PFSK-1 (cell line): Measurements from ENCODE around the gene SLC43A2.

Experiments used
- POLR2AphosphoS5 ChIP-seq: IDR thresholded peaks from 2 replicates; pipeline ENCODE4 v1.6.1; 2012; ENCODE audit warnings: low read depth, mild to moderate bottlenecking, control low read depth, low read length, moderate library complexity
- TAF1 ChIP-seq: IDR thresholded peaks from 2 replicates; pipeline ENCODE4 v1.6.1; 2012; ENCODE audit warnings: low read length, control low read depth, borderline replicate concordance; ENCODE audit not compliant: insufficient read depth
- TF ChIP-seq, protein P1 (sequence below), 2 experiments: IDR thresholded peaks; 2 replicates each; pipeline versions ENCODE4 v1.6.1 to v1.8.0; 2011 to 2012; ENCODE audit warnings: low read depth in 2 of 2, low read length in 2 of 2, control low read depth in 1 of 2, inconsistent platforms in 1 of 2, mild to moderate bottlenecking in 1 of 2, moderate library complexity in 1 of 2; ENCODE audit not compliant: insufficient read depth in 1 of 2

DNA sequence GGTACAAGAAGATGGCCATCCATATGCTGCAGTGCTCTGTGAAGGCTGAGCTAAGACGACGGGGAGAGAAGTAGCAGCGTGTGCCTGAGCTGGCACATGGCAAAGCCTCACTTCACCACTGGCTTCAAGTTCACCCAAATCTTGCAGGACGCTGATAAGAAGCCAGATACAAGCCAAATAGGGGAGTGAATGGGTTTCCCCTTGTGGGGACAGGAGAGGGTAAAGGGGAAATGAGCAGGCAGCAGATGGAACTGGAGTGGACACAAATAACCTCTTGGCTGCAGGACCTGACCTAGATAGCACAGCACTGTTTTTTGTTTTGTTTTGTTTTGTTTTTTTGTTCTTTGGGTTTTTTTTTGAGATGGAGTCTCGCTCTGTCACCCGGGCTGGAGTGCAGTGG is 45.1 kb downstream of the SLC43A2 start:
- no peak for TF ChIP-seq TAF1
- no peak for TF ChIP-seq POLR2AphosphoS5
- TF ChIP-seq, protein P1, sequence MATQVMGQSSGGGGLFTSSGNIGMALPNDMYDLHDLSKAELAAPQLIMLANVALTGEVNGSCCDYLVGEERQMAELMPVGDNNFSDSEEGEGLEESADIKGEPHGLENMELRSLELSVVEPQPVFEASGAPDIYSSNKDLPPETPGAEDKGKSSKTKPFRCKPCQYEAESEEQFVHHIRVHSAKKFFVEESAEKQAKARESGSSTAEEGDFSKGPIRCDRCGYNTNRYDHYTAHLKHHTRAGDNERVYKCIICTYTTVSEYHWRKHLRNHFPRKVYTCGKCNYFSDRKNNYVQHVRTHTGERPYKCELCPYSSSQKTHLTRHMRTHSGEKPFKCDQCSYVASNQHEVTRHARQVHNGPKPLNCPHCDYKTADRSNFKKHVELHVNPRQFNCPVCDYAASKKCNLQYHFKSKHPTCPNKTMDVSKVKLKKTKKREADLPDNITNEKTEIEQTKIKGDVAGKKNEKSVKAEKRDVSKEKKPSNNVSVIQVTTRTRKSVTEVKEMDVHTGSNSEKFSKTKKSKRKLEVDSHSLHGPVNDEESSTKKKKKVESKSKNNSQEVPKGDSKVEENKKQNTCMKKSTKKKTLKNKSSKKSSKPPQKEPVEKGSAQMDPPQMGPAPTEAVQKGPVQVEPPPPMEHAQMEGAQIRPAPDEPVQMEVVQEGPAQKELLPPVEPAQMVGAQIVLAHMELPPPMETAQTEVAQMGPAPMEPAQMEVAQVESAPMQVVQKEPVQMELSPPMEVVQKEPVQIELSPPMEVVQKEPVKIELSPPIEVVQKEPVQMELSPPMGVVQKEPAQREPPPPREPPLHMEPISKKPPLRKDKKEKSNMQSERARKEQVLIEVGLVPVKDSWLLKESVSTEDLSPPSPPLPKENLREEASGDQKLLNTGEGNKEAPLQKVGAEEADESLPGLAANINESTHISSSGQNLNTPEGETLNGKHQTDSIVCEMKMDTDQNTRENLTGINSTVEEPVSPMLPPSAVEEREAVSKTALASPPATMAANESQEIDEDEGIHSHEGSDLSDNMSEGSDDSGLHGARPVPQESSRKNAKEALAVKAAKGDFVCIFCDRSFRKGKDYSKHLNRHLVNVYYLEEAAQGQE (IDR thresholded peaks at IDR 0.05; ENCODE audit: insufficient read depth in 1 of 2, low read depth in 2 of 2, low read length in 2 of 2): no peak
